Panc1 (cell line): ENCODE data around the gene MTNR1A. TPM values are rescaled to one million over a fixed set of nuclear protein-coding genes. Genes with fewer than 3 reads are reported as not detected.

Source experiments
- ATAC-seq: fragments of 200-7000 bp; cut with Tn5 transposase; 2 replicates; pipeline ENCODE4 v1.9.1; 2020; ENCODE audit warnings: mild to moderate bottlenecking, moderate library complexity
- Bru-seq: library from RNA; stranded (reverse); fragments of 400-500 nt; gene quantifications from one replicate; lab custom pipeline; 2021; lab: Mats Ljungman, UMichigan
- BruChase-seq, 2 experiments: library from RNA; stranded (reverse); fragments of 400-500 nt; gene quantifications; one replicate each; lab custom pipeline; 2021; lab: Mats Ljungman, UMichigan
- BruUV-seq: library from RNA; stranded (reverse); fragments of 400-500 nt; replicated peaks from 2 replicates; lab custom pipeline; 2021; lab: Mats Ljungman, UMichigan
- CTCF ChIA-PET: fragments of 300-600 bp; sonication (Branson Sonifier 250); formaldehyde crosslinking; loops from one replicate; lab custom pipeline; 2022; ENCODE audit warnings: antibody characterized with exemption; lab: Charles Lee
- POLR2A ChIA-PET: fragments of 300-600 bp; sonication (Branson Sonifier 250); formaldehyde crosslinking; loops from one replicate; lab custom pipeline; 2022; ENCODE audit warnings: antibody characterized with exemption; lab: Charles Lee
- DNase-seq: peaks from one replicate; pipeline ENCODE4 v3.0.0-alpha.2; 2010; ENCODE audit warnings: low read depth, low spot score
- H3K27ac ChIP-seq: 2 replicates; pipeline ENCODE4 v1.5.1; 2011; ENCODE audit warnings: mild to moderate bottlenecking, low read length, inconsistent platforms
- H3K27me3 ChIP-seq: fragments of 200-500 bp; sonication (Bioruptor generic); 2 replicates; pipeline ENCODE4 v1.6.0; 2014; ENCODE audit warnings: low read length, inconsistent platforms; ENCODE audit not compliant: control insufficient read depth, insufficient read depth
- H3K36me3 ChIP-seq: fragments of 200-500 bp; sonication (Bioruptor generic); 2 replicates; pipeline ENCODE4 v1.5.1; 2014; ENCODE audit warnings: inconsistent platforms, mild to moderate bottlenecking, low read length, moderate library complexity; ENCODE audit not compliant: control insufficient read depth, insufficient read depth
- H3K4me1 ChIP-seq: 2 replicates; pipeline ENCODE4 v1.5.1; 2011; ENCODE audit warnings: inconsistent platforms, mild to moderate bottlenecking, low read length, moderate library complexity; ENCODE audit not compliant: control insufficient read depth, insufficient read depth
- H3K4me3 ChIP-seq, 2 experiments: 2 replicates each; pipeline ENCODE4 v1.5.1; 2011 to 2012; ENCODE audit warnings: low read depth in 2 of 2, low read length in 2 of 2, mild to moderate bottlenecking in 2 of 2, inconsistent platforms in 1 of 2, moderate library complexity in 1 of 2
- H3K9me3 ChIP-seq: fragments of 200-500 bp; sonication (Bioruptor generic); 2 replicates; pipeline ENCODE4 v1.5.1; 2014; ENCODE audit warnings: low read depth, mild to moderate bottlenecking, inconsistent platforms, low read length, moderate library complexity; ENCODE audit not compliant: control insufficient read depth, insufficient read depth
- POLR2AphosphoS5 ChIP-seq: IDR thresholded peaks from 2 replicates; pipeline ENCODE4 v1.6.1; 2012; ENCODE audit warnings: mild to moderate bottlenecking, low read depth, low read length, moderate library complexity
- SIN3A ChIP-seq: IDR thresholded peaks from 2 replicates; pipeline ENCODE4 v1.6.1; 2012; ENCODE audit warnings: low read depth, mild to moderate bottlenecking, low read length, moderate library complexity, borderline replicate concordance; ENCODE audit not compliant: insufficient read depth
- TCF7L2 ChIP-seq: IDR thresholded peaks from 2 replicates; pipeline ENCODE4 v1.6.1; 2011; ENCODE audit warnings: mild to moderate bottlenecking, low read depth, low read length, inconsistent platforms
- in situ Hi-C: cut with HindIII; loops from 2 replicates; pipeline ENCODE4 v1.10.0; 2016; ENCODE audit warnings: low sequenced_read_pairs, low pct_unique_long_range_greater_than_20kb
- intact Hi-C: fragments of 100-400 bp; cut with micrococcal nuclease; formaldehyde crosslinking; loops from one replicate; pipeline ENCODE4 v1.10.0; 2022; ENCODE audit not compliant: unreplicated experiment
- long read RNA-seq: library from polyadenylated mRNA; unstranded; transcript quantifications from one replicate; pipeline ENCODE4 v2.0.0, GENCODE V29; 2021; ENCODE audit not compliant: unreplicated experiment
- polyA plus RNA-seq: library from polyadenylated mRNA; unstranded; fragments of >200 nt; gene quantifications from one replicate; pipeline ENCODE4 v1.2.1, GENCODE V29; 2012; ENCODE audit warnings: missing spikeins; ENCODE audit not compliant: insufficient read length
- total RNA-seq: library from RNA; stranded (reverse); gene quantifications from one replicate; pipeline ENCODE4 v1.2.1, GENCODE V29; 2021; ENCODE audit not compliant: unreplicated experiment
- TF ChIP-seq, protein P1 (sequence below), 2 experiments: IDR thresholded peaks; 2 replicates each; pipeline ENCODE4 v1.6.1; 2011 to 2012; ENCODE audit warnings: low read depth in 2 of 2, control low read depth in 1 of 2, low read length in 1 of 2, mild to moderate bottlenecking in 1 of 2, moderate library complexity in 1 of 2; ENCODE audit not compliant: insufficient read depth in 1 of 2
- TF ChIP-seq, protein P2 (sequence below): fragments of 450-650 bp; IDR thresholded peaks from 2 replicates; pipeline ENCODE4 v1.5.1; 2017; ENCODE audit warnings: mild to moderate bottlenecking

MTNR1A gene
- total RNA-seq (0.23 TPM), Bru-seq, nascent RNA (percentile 18 among the genes with signal in this experiment), BruChase-seq, experiment 1, labeled RNA remaining after a 2-hour chase (percentile 42 among the genes with signal in this experiment), BruChase-seq, experiment 2, labeled RNA remaining after a 6-hour chase (percentile 44 among the genes with signal in this experiment)
- polyA plus RNA-seq: 0.23 TPM
- long read RNA-seq, partial matches to known transcripts: 0 of 1 reads
- long read RNA-seq, other reads (novel, unspliced or antisense): 0 of 1 reads

DNA sequence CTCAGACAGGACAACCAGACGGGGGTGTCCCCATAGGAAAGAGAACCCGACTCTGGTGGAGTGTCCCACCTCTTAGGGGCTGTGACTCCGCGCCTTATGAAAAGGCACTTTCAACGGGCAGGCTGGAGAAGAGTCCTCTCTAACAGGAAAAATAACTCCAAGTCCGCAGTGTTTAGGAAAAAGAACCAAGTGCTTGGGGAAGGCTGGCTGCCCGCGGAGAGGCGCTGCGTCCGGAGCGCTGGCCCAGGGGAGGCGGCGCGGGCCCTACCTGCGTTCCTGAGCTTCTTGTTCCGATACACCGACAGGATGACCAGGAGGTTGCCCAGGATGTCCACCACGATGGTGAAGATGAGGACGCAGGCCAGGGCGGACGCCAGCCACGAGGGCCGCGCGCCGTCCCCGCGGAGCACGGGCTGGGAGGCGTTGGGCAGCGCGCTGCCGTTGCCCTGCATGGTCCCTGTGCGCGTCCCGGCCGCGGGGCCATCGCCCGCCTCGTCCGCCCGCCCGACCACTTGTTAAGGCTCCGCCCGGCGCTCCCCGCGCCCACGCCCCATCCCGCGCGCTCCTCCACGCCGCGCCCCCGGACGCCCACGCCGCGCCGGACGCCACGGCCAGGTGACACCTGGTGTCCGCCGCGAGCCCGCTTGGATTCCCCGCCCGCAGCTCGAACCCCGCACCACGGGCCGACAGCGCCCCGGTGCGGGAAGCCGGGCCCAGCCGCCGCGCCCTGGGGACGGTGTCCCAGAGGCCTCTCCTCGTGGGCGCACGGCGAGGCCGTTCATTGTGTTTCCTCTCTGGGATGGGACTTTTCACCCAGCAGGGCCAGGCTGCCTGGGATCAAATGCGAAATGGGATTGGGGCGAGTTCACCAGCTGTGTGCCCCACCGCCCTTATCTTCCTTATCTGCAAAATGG is at the start of gene MTNR1A:
MTNR1A (minus strand) TSS at position 654 of the 914 bp plus-strand sequence; CDS start at position 452, 202 bp downstream.
- H3K27me3 ChIP-seq: peaks cover 4% of the 10 kb centered on the region
- peak within 1 kb of the TSS; percentile 41 to 52 for H3K4me3 ChIP-seq
- ChIA-PET POLR2A (no interaction called here), CTCF (no interaction called here)
- BruUV-seq: no TSS peak
- DNase-seq (no peak), ATAC-seq (peak; percentile 87)
- TF ChIP-seq POLR2AphosphoS5 (no peak), SIN3A (no peak), TCF7L2 (no peak)
- TF ChIP-seq, protein P1, sequence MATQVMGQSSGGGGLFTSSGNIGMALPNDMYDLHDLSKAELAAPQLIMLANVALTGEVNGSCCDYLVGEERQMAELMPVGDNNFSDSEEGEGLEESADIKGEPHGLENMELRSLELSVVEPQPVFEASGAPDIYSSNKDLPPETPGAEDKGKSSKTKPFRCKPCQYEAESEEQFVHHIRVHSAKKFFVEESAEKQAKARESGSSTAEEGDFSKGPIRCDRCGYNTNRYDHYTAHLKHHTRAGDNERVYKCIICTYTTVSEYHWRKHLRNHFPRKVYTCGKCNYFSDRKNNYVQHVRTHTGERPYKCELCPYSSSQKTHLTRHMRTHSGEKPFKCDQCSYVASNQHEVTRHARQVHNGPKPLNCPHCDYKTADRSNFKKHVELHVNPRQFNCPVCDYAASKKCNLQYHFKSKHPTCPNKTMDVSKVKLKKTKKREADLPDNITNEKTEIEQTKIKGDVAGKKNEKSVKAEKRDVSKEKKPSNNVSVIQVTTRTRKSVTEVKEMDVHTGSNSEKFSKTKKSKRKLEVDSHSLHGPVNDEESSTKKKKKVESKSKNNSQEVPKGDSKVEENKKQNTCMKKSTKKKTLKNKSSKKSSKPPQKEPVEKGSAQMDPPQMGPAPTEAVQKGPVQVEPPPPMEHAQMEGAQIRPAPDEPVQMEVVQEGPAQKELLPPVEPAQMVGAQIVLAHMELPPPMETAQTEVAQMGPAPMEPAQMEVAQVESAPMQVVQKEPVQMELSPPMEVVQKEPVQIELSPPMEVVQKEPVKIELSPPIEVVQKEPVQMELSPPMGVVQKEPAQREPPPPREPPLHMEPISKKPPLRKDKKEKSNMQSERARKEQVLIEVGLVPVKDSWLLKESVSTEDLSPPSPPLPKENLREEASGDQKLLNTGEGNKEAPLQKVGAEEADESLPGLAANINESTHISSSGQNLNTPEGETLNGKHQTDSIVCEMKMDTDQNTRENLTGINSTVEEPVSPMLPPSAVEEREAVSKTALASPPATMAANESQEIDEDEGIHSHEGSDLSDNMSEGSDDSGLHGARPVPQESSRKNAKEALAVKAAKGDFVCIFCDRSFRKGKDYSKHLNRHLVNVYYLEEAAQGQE (IDR thresholded peaks at IDR 0.05; ENCODE audit: insufficient read depth in 1 of 2, low read depth in 2 of 2, low read length in 1 of 2): no peak
- TF ChIP-seq, protein P2, sequence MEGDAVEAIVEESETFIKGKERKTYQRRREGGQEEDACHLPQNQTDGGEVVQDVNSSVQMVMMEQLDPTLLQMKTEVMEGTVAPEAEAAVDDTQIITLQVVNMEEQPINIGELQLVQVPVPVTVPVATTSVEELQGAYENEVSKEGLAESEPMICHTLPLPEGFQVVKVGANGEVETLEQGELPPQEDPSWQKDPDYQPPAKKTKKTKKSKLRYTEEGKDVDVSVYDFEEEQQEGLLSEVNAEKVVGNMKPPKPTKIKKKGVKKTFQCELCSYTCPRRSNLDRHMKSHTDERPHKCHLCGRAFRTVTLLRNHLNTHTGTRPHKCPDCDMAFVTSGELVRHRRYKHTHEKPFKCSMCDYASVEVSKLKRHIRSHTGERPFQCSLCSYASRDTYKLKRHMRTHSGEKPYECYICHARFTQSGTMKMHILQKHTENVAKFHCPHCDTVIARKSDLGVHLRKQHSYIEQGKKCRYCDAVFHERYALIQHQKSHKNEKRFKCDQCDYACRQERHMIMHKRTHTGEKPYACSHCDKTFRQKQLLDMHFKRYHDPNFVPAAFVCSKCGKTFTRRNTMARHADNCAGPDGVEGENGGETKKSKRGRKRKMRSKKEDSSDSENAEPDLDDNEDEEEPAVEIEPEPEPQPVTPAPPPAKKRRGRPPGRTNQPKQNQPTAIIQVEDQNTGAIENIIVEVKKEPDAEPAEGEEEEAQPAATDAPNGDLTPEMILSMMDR: peak; percentile 76
- intact Hi-C loops: loop anchor here (2.0 to 5.0 kb wide), 2 partner anchors 83 to 258 kb away; no protein-coding TSS in a partner anchor
- no peaks in the 10 kb centered on the region for H3K36me3 ChIP-seq
- H3K27ac ChIP-seq: no peak within 1 kb of the TSS
- no peaks in the 10 kb centered on the region for H3K9me3 ChIP-seq
- no peaks in the 10 kb centered on the region for H3K4me1 ChIP-seq
- in situ Hi-C loops: no loop called here

DNA sequence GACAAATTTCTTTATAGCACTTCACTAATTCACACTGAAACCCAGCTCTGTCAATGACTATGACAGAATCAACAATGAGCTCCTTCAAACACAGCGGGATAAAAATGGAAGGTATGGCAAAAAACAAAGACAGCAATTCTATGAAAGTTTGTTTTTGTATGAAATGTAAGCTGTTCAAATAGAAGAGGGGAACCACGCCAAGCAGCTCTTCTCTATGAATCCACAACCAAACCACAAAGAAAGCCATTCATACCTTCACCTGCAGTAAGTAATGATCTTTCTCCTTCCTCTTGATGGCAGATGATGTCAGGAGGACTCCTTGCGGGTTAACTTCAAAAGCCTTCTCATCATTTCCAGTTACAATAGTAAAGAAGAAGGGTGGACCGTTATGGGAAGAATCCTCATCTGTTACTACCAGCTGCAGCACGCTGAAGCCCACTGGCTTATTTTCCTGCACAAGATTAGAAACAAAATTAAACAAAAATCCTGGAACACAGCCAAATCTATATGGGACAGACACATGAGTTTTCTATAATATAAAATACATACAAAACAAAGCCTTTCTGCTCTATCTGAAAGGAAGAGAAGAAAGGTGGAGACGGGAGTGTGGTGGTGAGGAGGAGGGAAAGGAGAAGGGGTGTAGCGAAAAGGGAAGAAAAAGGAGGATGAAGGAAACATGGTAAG is 48.9 kb upstream of the MTNR1A start:
- H3K27ac ChIP-seq: no peak overlapping the region
- BruUV-seq: no TSS peak
- CTCF ChIA-PET: no interaction called here
- no peak overlapping the region for H3K4me3 ChIP-seq
- intact Hi-C loops (no loop called here), in situ Hi-C loops (no loop called here)
- peaks cover 46% of the 10 kb centered on the region for H3K36me3 ChIP-seq
- H3K27me3 ChIP-seq: no peaks in the 10 kb centered on the region
- peaks cover 3% of the 10 kb centered on the region; the same call in 1 of the 2 replicates for H3K4me1 ChIP-seq
- DNase-seq: no peak
- H3K9me3 ChIP-seq: no peaks in the 10 kb centered on the region
- TF ChIP-seq SIN3A (no peak), TCF7L2 (no peak), POLR2AphosphoS5 (no peak)
- TF ChIP-seq, protein P1 (IDR thresholded peaks at IDR 0.05; ENCODE audit: insufficient read depth in 1 of 2, low read depth in 2 of 2, low read length in 1 of 2): no peak
- TF ChIP-seq, protein P2: no peak
- no peak for ATAC-seq
- POLR2A ChIA-PET: no interaction called here
